Germinal center (tissue), 1 donor: Measurements from ENCODE around the gene SLC16A6.
"Not testable (repeated sequence)": the region's sequence is repeated elsewhere in the genome, so short reads cannot be mapped to it uniquely, and the experiment has no call there.

ENCODE experiments used
- DNase-seq: peaks from one replicate; pipeline ENCODE4 v3.0.0; 2012; ENCODE audit warnings: mixed read lengths, low spot score

The SLC16A6 gene

DNA sequence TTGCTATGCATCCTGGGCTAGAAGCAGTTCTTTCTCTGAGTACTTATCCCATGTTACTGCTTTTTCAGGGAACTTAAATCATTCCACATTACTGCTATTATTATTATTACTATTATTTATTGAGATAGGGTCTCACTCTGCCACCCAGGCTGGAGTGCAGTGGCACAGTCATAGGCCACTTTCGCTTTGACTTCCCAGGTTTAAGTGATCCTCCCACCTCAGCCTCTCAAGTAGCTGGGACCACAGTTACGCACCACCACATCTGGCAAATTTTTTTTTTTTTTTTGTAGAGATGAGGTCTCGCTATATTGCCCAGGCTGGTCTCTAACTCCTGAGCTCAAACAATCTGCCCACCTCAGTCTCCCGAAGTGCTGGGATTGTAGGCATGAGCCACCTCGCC, 71.5 kb downstream of the SLC16A6 start:
- not testable (repeated sequence) for DNase-seq
